ENCODE data around the gene TTC28.

GRCh38 chr22:28711820-28712777 lies 32.5 kb upstream of the TTC28 start:
- TF ChIP-seq CTCF (IDR thresholded peaks at IDR 0.05) (no peak), EZH2 (IDR thresholded peaks at IDR 0.05) (no peak)
